Measurements from ENCODE around the gene TIAM1. TPM values are rescaled to one million over a fixed set of nuclear protein-coding genes. Genes with fewer than 3 reads are reported as not detected.

The TIAM1 gene
- total RNA-seq, 1 donor from 2014 or later = 6.7 TPM

- TF ChIP-seq CTCF (IDR thresholded peaks at IDR 0.05; ENCODE audit: insufficient read depth, low read length, poor library complexity, severe bottlenecking) = no peak
- Histone ChIP-seq H3K36me3 (ENCODE audit: control insufficient read depth, insufficient read depth, low read length) (no peaks in the 10 kb centered on the region), H3K4me3 (ENCODE audit: low read depth, low read length) (no peak overlapping the region), H3K27me3 (ENCODE audit: control insufficient read depth, insufficient read depth, low read length) (no peaks in the 10 kb centered on the region)
- DNase-seq (ENCODE audit: low read depth) = no peak
Measured at GRCh38 chr21:31173881-31174555, 170.0 kb downstream of the TIAM1 start.

- no peak for TF ChIP-seq CTCF (IDR thresholded peaks at IDR 0.05; ENCODE audit: insufficient read depth, low read length, poor library complexity, severe bottlenecking)
- Histone ChIP-seq H3K36me3 (ENCODE audit: control insufficient read depth, insufficient read depth, low read length) (no peaks in the 10 kb centered on the region), H3K4me3 (ENCODE audit: low read depth, low read length) (no peak overlapping the region), H3K27me3 (ENCODE audit: control insufficient read depth, insufficient read depth, low read length) (no peaks in the 10 kb centered on the region)
- DNase-seq (ENCODE audit: low read depth) = no peak
Measured at GRCh38 chr21:31172328-31172727, 171.7 kb downstream of the TIAM1 start.

GRCh38 chr21:31164713-31165694, 179.1 kb downstream of the TIAM1 start:
- no peaks in the 10 kb centered on the region for H3K27me3 ChIP-seq (ENCODE audit: control insufficient read depth, insufficient read depth, low read length)
- H3K36me3 ChIP-seq (ENCODE audit: control insufficient read depth, insufficient read depth, low read length) = no peaks in the 10 kb centered on the region
- DNase-seq (ENCODE audit: low read depth) = no peak
- no peak overlapping the region for H3K4me3 ChIP-seq (ENCODE audit: low read depth, low read length)
- TF ChIP-seq CTCF (IDR thresholded peaks at IDR 0.05; ENCODE audit: insufficient read depth, low read length, poor library complexity, severe bottlenecking) = no peak

GRCh38 chr21:31162827-31163226, 181.2 kb downstream of the TIAM1 start:
- no peak overlapping the region for H3K4me3 ChIP-seq (ENCODE audit: low read depth, low read length)
- no peak for TF ChIP-seq CTCF (IDR thresholded peaks at IDR 0.05; ENCODE audit: insufficient read depth, low read length, poor library complexity, severe bottlenecking)
- H3K27me3 ChIP-seq (ENCODE audit: control insufficient read depth, insufficient read depth, low read length) = no peaks in the 10 kb centered on the region
- no peak for DNase-seq (ENCODE audit: low read depth)
- no peaks in the 10 kb centered on the region for H3K36me3 ChIP-seq (ENCODE audit: control insufficient read depth, insufficient read depth, low read length)

- Histone ChIP-seq H3K36me3 (ENCODE audit: control insufficient read depth, insufficient read depth, low read length) (no peaks in the 10 kb centered on the region), H3K27me3 (ENCODE audit: control insufficient read depth, insufficient read depth, low read length) (no peaks in the 10 kb centered on the region), H3K4me3 (ENCODE audit: low read depth, low read length) (no peak overlapping the region)
- TF ChIP-seq CTCF (IDR thresholded peaks at IDR 0.05; ENCODE audit: insufficient read depth, low read length, poor library complexity, severe bottlenecking) = no peak
- no peak for DNase-seq (ENCODE audit: low read depth)
Measured at GRCh38 chr21:31162079-31162699, 181.9 kb downstream of the TIAM1 start.
